Right ventricle myocardium inferior (tissue), 1 donor: Measurements from ENCODE around the gene POLRMT. TPM values are rescaled to one million over a fixed set of nuclear protein-coding genes. Genes with fewer than 3 reads are reported as not detected.
"Not testable (repeated sequence)": the region's sequence is repeated elsewhere in the genome, so short reads cannot be mapped to it uniquely, and the experiment has no call there.

Source experiments
- ATAC-seq: fragments of 200-7000 bp; cut with Tn5 transposase; one replicate; pipeline ENCODE4 v1.9.1; 2020; ENCODE audit warnings: mild to moderate bottlenecking, moderate library complexity
- DNase-seq: peaks from one replicate; pipeline ENCODE4 v3.0.0; 2021; ENCODE audit errors: missing footprints
- intact Hi-C: fragments of 100-400 bp; cut with DNase I; formaldehyde crosslinking; loops from one replicate; pipeline ENCODE4 v1.11.0; 2022
- total RNA-seq: library from RNA; stranded (reverse); fragmentation: NEBNext Ultra II Directional; extraction: Animal tissue kit (Norgen Biotek cat#: 25700); gene quantifications from one replicate; pipeline ENCODE4 v1.2.1, GENCODE V29; 2021
- donor health status: DM: no; HTN: yes; CAD: no; lungs with severe emphysema.

POLRMT gene
- total RNA-seq, 1 donor from 2014 or later: 51.2 TPM

GRCh38 chr19:605061-605971 is 28.0 kb downstream of the POLRMT start:
- ATAC-seq, DNase-seq, intact Hi-C loops: not testable (repeated sequence)

- ATAC-seq (no peak), DNase-seq (no peak)
- intact Hi-C loops: no loop called here
These were observed 29.0 kb downstream of the POLRMT start for GRCh38 chr19:604355-604754.

GRCh38 chr19:603779-604178 is 29.6 kb downstream of the POLRMT start:
- intact Hi-C loops, ATAC-seq, DNase-seq: not testable (repeated sequence)

DNA sequence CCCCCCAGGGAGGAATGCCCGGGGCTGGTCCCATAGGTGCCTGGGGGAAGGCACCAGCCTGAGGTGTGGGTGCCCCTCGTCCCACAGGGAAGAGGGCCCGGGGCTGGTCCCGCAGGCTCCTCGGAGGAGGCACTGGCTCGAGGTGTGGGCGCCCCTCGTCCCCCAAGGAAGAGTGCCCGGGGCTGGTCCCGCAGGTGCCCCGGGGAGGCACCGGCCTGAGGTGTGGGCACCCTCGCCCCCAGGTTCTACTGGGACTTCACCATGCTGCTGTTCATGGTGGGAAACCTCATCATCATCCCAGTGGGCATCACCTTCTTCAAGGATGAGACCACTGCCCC is 30.1 kb downstream of the POLRMT start:
- DNase-seq, intact Hi-C loops, ATAC-seq: not testable (repeated sequence)

GRCh38 chr19:602391-603301 is 30.7 kb downstream of the POLRMT start:
- intact Hi-C loops: no loop called here
- DNase-seq (no peak), ATAC-seq (peak; percentile 63)

GRCh38 chr19:601790-602189 is 31.5 kb downstream of the POLRMT start:
- no peak for ATAC-seq
- no peak for DNase-seq
- intact Hi-C loops: no loop called here

- intact Hi-C loops: no loop called here
- no peak for ATAC-seq
- DNase-seq: no peak
These were observed 32.0 kb downstream of the POLRMT start for GRCh38 chr19:601310-601709.

- intact Hi-C loops: no loop called here
- no peak for DNase-seq
These were observed 35.7 kb downstream of the POLRMT start for GRCh38 chr19:597406-598315.

DNA sequence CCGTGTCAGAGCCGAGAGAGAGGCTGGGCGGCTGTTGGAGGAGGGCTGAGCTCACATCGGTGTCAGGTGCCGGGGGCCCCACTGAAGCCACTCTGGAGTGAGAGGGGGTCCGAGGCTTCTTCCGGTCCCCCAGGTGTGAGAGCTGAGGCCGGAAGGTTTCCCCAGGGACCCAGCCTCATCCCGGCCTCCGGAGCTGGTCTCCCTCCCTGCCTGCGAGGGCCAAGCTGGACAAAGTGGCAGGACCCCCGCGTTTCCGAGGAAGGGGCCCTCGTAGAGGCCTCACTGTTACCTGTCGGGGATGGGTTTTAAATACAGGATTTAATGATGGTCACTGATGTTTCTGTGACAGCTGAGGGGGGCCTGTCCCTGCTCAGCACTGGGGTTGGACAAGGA is 37.1 kb downstream of the POLRMT start:
- DNase-seq (no peak), ATAC-seq (no peak)
- intact Hi-C loops: no loop called here

More at GRCh38 chr19:597406-598315, 35.7 kb downstream of the POLRMT start:
- no peak for ATAC-seq

GRCh38 chr19:595326-596262 is 37.7 kb downstream of the POLRMT start:
- DNase-seq (no peak), ATAC-seq (no peak)
- intact Hi-C loops: no loop called here

DNA sequence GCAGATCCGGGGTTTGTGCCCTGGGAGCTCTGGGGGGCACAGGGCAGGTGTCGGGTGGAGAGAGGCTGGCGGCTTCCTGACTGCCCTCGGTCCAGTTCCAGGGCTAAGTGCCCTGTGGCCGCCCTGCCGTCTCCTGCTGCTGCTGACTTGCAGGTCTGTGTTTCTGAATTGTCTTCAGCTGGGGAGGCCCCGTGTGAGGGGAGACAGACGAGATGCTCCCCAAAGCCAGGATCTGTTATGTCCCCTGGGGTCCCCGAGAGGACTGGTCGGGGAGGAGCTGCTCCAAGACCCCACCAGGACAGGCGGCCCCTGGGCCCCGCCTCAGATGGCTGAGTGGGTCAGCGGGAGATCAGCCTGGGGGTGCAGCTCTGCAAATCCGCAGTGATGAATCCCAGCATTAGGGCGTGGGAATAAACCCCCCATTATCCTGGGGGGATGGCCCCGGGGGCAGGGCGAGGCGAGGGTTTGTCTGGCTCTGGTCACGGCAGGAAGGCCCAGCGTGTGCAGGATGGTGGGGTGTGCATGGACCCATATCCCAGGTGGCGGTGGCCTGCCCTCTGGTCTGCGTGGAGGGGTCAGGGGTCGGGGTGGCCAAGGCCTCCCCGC is 39.0 kb downstream of the POLRMT start:
- intact Hi-C loops: no loop called here
- no peak for DNase-seq
- no peak for ATAC-seq

DNA sequence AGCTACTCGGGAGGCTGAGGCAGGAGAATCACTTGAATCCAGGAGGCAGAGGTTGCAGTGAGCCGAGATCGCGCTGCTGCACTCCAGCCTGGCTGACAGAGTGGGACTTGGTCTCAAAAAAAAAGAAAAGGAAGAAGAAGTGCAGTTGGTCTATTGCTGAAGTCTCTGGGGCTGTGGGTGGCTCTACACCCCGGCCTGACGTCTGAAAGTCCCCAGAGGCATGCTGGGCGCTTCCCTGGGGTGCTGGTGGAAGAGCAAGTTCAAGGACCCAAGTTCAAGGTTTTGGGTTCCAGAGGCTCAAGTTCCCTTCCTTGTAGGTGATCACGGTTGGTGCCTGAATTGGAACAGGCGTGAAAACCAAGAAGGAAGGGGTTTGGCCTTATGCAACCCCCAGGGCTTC is 39.8 kb downstream of the POLRMT start:
- DNase-seq: no peak
- ATAC-seq: no peak
- intact Hi-C loops: no loop called here

DNA sequence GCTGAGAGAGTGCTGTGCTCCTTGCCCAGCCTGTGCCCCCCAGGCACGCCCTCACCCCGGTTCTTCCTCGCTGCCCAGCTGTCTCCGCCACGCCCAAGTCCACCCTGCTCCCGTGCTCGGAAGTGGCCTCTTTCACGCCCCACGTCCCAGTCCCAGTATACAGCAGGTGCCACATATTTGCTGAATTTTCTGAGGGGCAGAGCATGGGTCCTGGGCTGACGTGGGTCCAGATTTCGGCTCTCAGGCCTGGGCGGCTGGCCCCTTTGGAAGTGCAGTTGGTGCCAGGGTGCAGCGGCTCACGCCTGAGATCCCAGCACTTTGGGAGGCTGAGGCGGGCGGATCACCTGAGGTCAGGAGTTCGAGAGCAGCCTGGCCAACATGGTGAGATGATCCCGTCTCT is 40.3 kb downstream of the POLRMT start:
- ATAC-seq (no peak), DNase-seq (no peak)
- intact Hi-C loops: no loop called here

- no peak for ATAC-seq
These were observed 41.2 kb downstream of the POLRMT start for GRCh38 chr19:592101-592500.

GRCh38 chr19:591099-591958 is 42.0 kb downstream of the POLRMT start:
- ATAC-seq (peak; percentile 13), DNase-seq (no peak)
- intact Hi-C loops: no loop called here

More at GRCh38 chr19:592101-592500, 41.2 kb downstream of the POLRMT start:
- DNase-seq: no peak
- intact Hi-C loops: no loop called here

DNA sequence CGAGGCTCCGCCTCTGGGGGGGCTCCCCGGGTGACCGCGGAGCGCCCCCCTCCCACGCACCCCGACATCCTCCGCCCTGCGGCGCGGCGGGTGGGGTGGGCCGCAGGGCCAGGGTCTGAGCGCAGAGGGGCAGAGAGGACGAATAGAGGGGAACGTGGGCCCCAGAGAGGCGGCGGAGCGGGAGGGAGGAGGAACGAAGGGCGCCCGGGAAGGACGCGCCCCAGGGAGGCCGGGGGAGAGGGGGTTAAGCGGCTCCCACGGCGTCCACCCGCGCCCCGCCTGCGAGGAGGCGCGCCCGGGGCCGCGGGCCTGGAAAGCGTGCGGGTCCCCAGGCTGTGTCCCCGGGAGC is 42.6 kb downstream of the POLRMT start:
- ATAC-seq: no peak
- intact Hi-C loops: no loop called here

GRCh38 chr19:590396-590745 is 43.0 kb downstream of the POLRMT start:
- ATAC-seq: no peak
- no peak for DNase-seq
- intact Hi-C loops: no loop called here

More for the DNA sequence above, 42.6 kb downstream of the POLRMT start:
- DNase-seq: no peak
